ENCODE data around the gene RIOX2. TPM values are rescaled to one million over a fixed set of nuclear protein-coding genes. Genes with fewer than 3 reads are reported as not detected.

The RIOX2 gene
- total RNA-seq, 6 experiments from 2014 or later, result 10.9 to 27.6 (median 15.6) TPM

- H3K4me3 ChIP-seq, result no peak overlapping the region
- intact Hi-C loops (cut with DNase I), result no loop called here
- peaks cover 0 to 13% (median 0%) of the 10 kb centered on the region in 4 donors for H3K36me3 ChIP-seq
- peaks cover 0 to 7% (median 2%) of the 10 kb centered on the region in 4 donors for H3K4me1 ChIP-seq
- DNase-seq, result no peak
- TF ChIP-seq CTCF (IDR thresholded peaks at IDR 0.05) (no peak), POLR2A (IDR thresholded peaks at IDR 0.05) (no peak)
- peak overlapping the region in 2 of 3 donors; percentile 61 to 78 for H3K27ac ChIP-seq
- no peaks in the 10 kb centered on the region for H3K9me3 ChIP-seq
- no peaks in the 10 kb centered on the region for H3K27me3 ChIP-seq
- 31% methylated on average over 3 of the region's 3 CpGs for whole genome bisulfite sequencing (ENCODE audit: insufficient coverage, low coverage, low lambda C conversion rate, missing lambda C conversion rate)
- peak; percentile 79 to 94 (median 88) for ATAC-seq
These were observed 54.3 kb downstream of the RIOX2 start for GRCh38 chr3:97917813-97918536.

GRCh38 chr3:97916576-97916975 lies 55.7 kb downstream of the RIOX2 start:
- no peak for DNase-seq
- intact Hi-C loops (cut with DNase I), result no loop called here
- Histone ChIP-seq H3K27ac (no peak overlapping the region), H3K9me3 (no peaks in the 10 kb centered on the region), H3K27me3 (no peaks in the 10 kb centered on the region), H3K4me1 (peaks cover 0 to 7% (median 2%) of the 10 kb centered on the region in 4 donors), H3K36me3 (peaks cover 0 to 13% (median 0%) of the 10 kb centered on the region in 4 donors), H3K4me3 (no peak overlapping the region)
- no peak for ATAC-seq
- no peak for TF ChIP-seq CTCF (IDR thresholded peaks at IDR 0.05)
- no peak for TF ChIP-seq POLR2A (IDR thresholded peaks at IDR 0.05)

- H3K9me3 ChIP-seq, result no peaks in the 10 kb centered on the region
- no peak overlapping the region for H3K4me3 ChIP-seq
- no peak for TF ChIP-seq POLR2A (IDR thresholded peaks at IDR 0.05)
- TF ChIP-seq CTCF (IDR thresholded peaks at IDR 0.05), result no peak
- intact Hi-C loops (cut with DNase I), result no loop called here
- peaks cover 0 to 7% (median 2%) of the 10 kb centered on the region in 4 donors for H3K4me1 ChIP-seq
- no peak for DNase-seq
- H3K27me3 ChIP-seq, result no peaks in the 10 kb centered on the region
- peaks cover 0 to 13% (median 0%) of the 10 kb centered on the region in 4 donors for H3K36me3 ChIP-seq
- ATAC-seq, result no peak
- H3K27ac ChIP-seq, result no peak overlapping the region
- 76% methylated on average over 2 of the region's 2 CpGs for WGBS (ENCODE audit: insufficient coverage, low coverage, low lambda C conversion rate, missing lambda C conversion rate)
These were observed 57.8 kb downstream of the RIOX2 start for GRCh38 chr3:97914388-97914787.

- Histone ChIP-seq H3K9me3 (no peaks in the 10 kb centered on the region), H3K27ac (no peak overlapping the region), H3K36me3 (peaks cover 0 to 13% (median 0%) of the 10 kb centered on the region in 4 donors), H3K4me1 (no peaks in the 10 kb centered on the region), H3K27me3 (no peaks in the 10 kb centered on the region), H3K4me3 (no peak overlapping the region)
- intact Hi-C loops (cut with DNase I), result no loop called here
- WGBS (ENCODE audit: insufficient coverage, low coverage, low lambda C conversion rate, missing lambda C conversion rate), result 82% methylated on average over 3 of the region's 3 CpGs
- ATAC-seq (no peak), DNase-seq (no peak)
- no peak for TF ChIP-seq CTCF (IDR thresholded peaks at IDR 0.05)
- TF ChIP-seq POLR2A (IDR thresholded peaks at IDR 0.05), result no peak
These were observed 60.8 kb downstream of the RIOX2 start for GRCh38 chr3:97911459-97911858.
